ENCODE measurements around the gene PLXND1. TPM values are rescaled to one million over a fixed set of nuclear protein-coding genes. Genes with fewer than 3 reads are reported as not detected.
A peak's percentile ranks its signal among the peaks of the same experiment; 100 is the strongest.

The PLXND1 gene
- total RNA-seq, 4 donors from 2014 or later, result 45.0 to 77.9 (median 61.5) TPM

DNA sequence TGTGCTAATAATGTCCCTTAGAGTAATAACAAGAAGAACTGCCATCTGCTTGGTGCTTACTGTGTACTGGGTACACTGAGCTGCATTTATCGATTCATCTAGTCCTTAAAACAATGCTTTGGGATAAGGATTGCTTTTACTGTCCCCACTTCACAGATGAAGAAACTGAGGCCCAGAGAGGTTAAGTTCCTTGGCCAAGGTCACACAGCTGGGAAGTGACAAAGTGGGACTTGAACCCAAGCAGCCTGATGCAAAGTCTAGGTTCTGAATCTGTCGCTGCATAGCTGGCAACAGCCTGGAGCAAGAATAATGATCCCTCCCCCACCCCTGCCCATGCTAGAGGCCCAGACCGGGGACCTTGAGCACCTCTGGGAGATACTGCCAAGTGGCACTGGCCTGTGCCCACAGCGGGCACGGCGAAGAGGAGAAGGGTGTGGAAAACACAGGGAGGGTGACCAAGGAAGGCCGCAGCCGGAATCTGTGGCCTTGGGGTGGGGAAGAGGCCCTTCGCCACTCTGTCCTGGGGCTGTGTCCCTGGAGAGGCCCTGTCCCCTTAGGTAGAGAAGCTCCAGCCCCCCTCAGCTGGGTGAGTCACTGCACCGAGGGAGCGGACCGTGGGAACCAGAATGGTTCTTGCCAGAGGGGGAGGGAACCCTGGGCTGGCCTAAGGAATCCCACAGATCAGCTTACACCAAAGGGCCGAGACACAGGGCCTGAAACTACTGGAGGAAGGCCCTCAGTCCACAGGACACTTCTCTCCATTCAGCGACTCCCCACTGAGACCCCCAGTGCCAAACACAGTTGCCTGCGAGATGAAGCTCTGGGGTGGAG, 3.5 kb downstream of the PLXND1 start:
- Histone ChIP-seq H3K27me3 (peaks cover 24% of the 10 kb centered on the region), H3K27ac (peak overlapping the region in 3 of 4 donors; percentile 83 to 86 (median 84)), H3K36me3 (no peaks in the 10 kb centered on the region), H3K4me3 (peak overlapping the region in 1 of 2 donors; percentile 71), H3K4me1 (peaks cover 0 to 94% (median 44%) of the 10 kb centered on the region in 3 donors), H3K9me3 (no peaks in the 10 kb centered on the region)
- ATAC-seq, result peak; percentile 43
- 50 to 71% methylated on average over 1 to 2 of the region's 15 CpGs for WGBS, 2 donors (ENCODE audit: low coverage in 1 of 2)
- TF ChIP-seq, protein P1, sequence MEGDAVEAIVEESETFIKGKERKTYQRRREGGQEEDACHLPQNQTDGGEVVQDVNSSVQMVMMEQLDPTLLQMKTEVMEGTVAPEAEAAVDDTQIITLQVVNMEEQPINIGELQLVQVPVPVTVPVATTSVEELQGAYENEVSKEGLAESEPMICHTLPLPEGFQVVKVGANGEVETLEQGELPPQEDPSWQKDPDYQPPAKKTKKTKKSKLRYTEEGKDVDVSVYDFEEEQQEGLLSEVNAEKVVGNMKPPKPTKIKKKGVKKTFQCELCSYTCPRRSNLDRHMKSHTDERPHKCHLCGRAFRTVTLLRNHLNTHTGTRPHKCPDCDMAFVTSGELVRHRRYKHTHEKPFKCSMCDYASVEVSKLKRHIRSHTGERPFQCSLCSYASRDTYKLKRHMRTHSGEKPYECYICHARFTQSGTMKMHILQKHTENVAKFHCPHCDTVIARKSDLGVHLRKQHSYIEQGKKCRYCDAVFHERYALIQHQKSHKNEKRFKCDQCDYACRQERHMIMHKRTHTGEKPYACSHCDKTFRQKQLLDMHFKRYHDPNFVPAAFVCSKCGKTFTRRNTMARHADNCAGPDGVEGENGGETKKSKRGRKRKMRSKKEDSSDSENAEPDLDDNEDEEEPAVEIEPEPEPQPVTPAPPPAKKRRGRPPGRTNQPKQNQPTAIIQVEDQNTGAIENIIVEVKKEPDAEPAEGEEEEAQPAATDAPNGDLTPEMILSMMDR (IDR thresholded peaks at IDR 0.05), result no peak
- TF ChIP-seq POLR2A (IDR thresholded peaks at IDR 0.05), result peak in 1 of 2 donors; percentile 13
- TF ChIP-seq POLR2AphosphoS5 (IDR thresholded peaks at IDR 0.05), result peak; percentile 4
- no peak for TF ChIP-seq EP300 (IDR thresholded peaks at IDR 0.05)

GRCh38 chr3:129602309-129602708, 4.2 kb downstream of the PLXND1 start:
- peak overlapping the region in 1 of 2 donors; percentile 71 for H3K4me3 ChIP-seq
- H3K9me3 ChIP-seq, result no peaks in the 10 kb centered on the region
- WGBS, 2 donors (ENCODE audit: low coverage in 1 of 2), result 63 to 86% methylated on average over 2 to 7 of the region's 11 CpGs
- ATAC-seq, result no peak
- peaks cover 0 to 94% (median 44%) of the 10 kb centered on the region in 3 donors for H3K4me1 ChIP-seq
- TF ChIP-seq POLR2A (IDR thresholded peaks at IDR 0.05) (no peak), POLR2AphosphoS5 (IDR thresholded peaks at IDR 0.05) (no peak), EP300 (IDR thresholded peaks at IDR 0.05) (no peak)
- TF ChIP-seq, protein P1 (IDR thresholded peaks at IDR 0.05), result no peak
- peaks cover 24% of the 10 kb centered on the region for H3K27me3 ChIP-seq
- peak overlapping the region in 3 of 4 donors; percentile 83 to 86 (median 84) for H3K27ac ChIP-seq
- no peaks in the 10 kb centered on the region for H3K36me3 ChIP-seq

GRCh38 chr3:129601713-129602112, 4.8 kb downstream of the PLXND1 start:
- Histone ChIP-seq H3K27me3 (peaks cover 24% of the 10 kb centered on the region), H3K4me1 (peaks cover 0 to 97% (median 50%) of the 10 kb centered on the region in 3 donors), H3K36me3 (no peaks in the 10 kb centered on the region), H3K27ac (peak overlapping the region in 3 of 4 donors; percentile 83 to 86 (median 84)), H3K9me3 (no peaks in the 10 kb centered on the region), H3K4me3 (peak overlapping the region in 1 of 2 donors; percentile 71)
- no peak for ATAC-seq
- WGBS, 2 donors (ENCODE audit: low coverage in 1 of 2), result 50% methylated on average over 2 of the region's 5 CpGs; no CpG with 5 or more reads in 1 of the 2 donors
- no peak for TF ChIP-seq EP300 (IDR thresholded peaks at IDR 0.05)
- TF ChIP-seq, protein P1 (IDR thresholded peaks at IDR 0.05), result no peak

GRCh38 chr3:129600348-129600747, 6.1 kb downstream of the PLXND1 start:
- 63 to 74% methylated on average over 1 to 2 of the region's 2 CpGs for WGBS, 2 donors (ENCODE audit: low coverage in 1 of 2)
- Histone ChIP-seq H3K27me3 (peaks cover 14% of the 10 kb centered on the region), H3K4me1 (peaks cover 0 to 100% (median 63%) of the 10 kb centered on the region in 3 donors), H3K9me3 (no peaks in the 10 kb centered on the region), H3K36me3 (no peaks in the 10 kb centered on the region), H3K27ac (peak overlapping the region in 3 of 4 donors; percentile 79 to 88 (median 84)), H3K4me3 (no peak overlapping the region)
- TF ChIP-seq POLR2AphosphoS5 (IDR thresholded peaks at IDR 0.05) (no peak), EP300 (IDR thresholded peaks at IDR 0.05) (no peak), POLR2A (IDR thresholded peaks at IDR 0.05) (no peak)
- TF ChIP-seq, protein P1 (IDR thresholded peaks at IDR 0.05), result no peak
- no peak for ATAC-seq
